HG03039 (cell line): ENCODE results near the gene LRRTM4.

Source experiments
- ATAC-seq: cut with Tn5 transposase; IDR thresholded peaks from one replicate; pipeline ENCODE4 v1.9.1; 2021; ENCODE audit warnings: mild to moderate bottlenecking, moderate library complexity; ENCODE audit not compliant: unreplicated experiment

The LRRTM4 gene

GRCh38 chr2:77479395-77479794 is 42.8 kb downstream of the LRRTM4 start:
- ATAC-seq, result no peak

DNA sequence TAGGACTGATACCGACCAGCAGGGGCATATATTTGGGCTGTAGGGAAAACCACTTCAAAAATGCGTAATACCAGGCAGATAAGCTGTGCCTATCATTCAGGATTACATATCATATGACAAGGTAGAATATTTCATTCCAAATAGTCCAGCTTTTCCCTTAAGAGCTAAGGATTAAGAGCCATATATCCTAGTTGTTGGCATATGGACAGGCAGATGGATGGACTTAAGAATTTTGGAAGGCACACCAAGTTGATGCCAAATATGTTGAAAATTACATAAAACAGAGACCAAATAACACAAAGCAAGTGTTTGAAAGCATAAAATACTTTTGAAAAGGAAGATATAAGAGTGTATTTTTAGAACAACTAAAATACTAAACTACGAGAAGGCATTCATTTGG is 52.1 kb downstream of the LRRTM4 start:
- ATAC-seq, result no peak

DNA sequence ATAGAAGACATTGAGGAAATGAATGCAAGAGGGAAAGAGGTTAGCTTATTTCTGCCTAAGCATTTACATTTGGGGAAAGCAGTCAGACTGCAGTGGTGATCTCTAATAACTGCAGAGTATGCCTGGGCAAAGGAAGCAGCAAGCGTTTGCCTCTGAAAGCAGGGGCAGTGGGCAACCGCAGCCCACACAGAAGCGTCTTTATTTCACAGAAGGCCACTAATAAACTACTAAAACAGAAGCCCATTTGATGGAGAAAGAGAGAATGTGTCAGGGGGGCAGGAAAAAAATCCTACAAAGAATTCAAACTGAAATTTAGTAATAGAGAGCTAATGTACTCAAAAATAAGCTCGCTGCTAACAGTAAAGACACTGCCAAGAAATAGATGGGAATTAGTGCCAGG is 53.1 kb downstream of the LRRTM4 start:
- ATAC-seq, result no peak

DNA sequence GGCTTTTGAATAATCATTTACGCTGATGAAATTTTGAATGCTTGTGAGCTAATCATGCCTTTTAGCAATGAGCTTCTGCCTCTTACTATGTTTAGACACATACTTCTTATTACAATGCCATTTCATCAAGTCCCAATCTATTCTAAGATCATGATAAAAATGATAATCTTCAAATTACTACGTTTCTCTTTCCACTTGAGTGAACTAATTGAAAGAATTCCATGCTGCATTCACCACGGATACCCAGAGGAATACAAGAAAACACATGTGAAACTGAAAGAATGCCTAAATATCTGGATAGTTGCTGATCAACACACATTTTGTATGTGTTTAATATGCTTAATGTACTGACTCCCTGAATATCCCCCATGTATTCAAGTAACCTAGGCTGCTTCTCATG is 62.3 kb downstream of the LRRTM4 start:
- ATAC-seq, result no peak

- ATAC-seq, result no peak
These were observed 64.0 kb downstream of the LRRTM4 start for GRCh38 chr2:77458216-77458615.

GRCh38 chr2:77457665-77458064 is 64.5 kb downstream of the LRRTM4 start:
- no peak for ATAC-seq

GRCh38 chr2:77443076-77443475 is 79.1 kb downstream of the LRRTM4 start:
- ATAC-seq, result no peak

DNA sequence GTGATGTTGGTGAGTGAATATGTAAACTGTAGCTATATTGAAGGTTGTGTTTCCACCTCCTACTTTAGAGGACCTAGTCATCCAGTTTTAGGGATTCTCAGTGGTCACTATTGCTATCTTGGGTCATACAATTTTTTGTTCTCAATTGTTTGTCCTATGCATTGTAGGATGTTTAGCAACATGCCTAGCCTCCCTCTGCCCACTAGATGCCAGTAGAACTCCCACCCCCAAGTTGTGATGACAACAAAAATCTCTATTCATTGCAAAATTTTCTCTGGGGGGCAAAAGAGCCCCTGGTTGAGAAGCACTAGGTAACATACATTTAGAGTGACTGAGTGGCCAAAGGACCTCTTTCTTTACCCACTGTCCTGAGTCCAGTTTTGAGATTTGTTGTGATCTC is 87.3 kb downstream of the LRRTM4 start:
- ATAC-seq, result no peak

DNA sequence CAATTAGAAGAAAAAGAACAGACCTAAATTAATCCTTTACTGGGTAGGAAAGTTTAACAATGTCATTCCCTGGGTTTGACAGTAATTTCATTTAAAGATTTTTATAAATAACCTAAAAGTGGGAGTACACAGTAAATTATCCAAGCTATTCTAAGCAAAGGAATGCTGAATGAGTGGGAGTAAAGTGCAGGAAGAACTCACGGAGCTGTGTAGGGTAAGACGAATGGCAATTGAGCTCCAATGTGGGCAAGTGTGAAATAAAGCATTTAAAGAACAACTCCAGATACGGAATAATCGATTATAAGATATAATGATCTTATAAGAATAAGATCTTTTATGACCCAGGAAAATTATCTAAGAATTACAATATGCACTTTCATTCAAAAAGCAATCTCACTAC is 93.2 kb downstream of the LRRTM4 start:
- no peak for ATAC-seq

GRCh38 chr2:77421971-77422370 is 100.2 kb downstream of the LRRTM4 start:
- no peak for ATAC-seq

- ATAC-seq, result no peak
These were observed 103.6 kb downstream of the LRRTM4 start for GRCh38 chr2:77418537-77418936.

DNA sequence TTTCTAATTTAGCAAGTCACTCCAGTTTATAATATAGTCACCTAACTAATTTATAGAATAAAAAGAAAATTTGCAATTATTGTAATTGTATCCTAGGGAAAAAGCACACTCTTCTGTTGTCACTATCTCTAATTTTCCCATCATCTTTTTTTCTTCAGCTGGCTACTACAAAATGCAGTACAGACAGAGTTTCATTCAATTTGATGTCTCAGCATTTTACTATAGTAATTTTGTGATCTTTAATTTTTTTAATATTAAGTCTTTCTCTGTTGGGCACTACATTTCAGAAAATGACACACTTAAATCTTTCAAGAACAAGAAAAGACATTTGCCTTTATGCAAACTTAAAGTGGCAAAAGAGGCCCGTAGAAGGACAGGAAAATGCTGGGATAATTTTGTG is 118.0 kb downstream of the LRRTM4 start:
- no peak for ATAC-seq

DNA sequence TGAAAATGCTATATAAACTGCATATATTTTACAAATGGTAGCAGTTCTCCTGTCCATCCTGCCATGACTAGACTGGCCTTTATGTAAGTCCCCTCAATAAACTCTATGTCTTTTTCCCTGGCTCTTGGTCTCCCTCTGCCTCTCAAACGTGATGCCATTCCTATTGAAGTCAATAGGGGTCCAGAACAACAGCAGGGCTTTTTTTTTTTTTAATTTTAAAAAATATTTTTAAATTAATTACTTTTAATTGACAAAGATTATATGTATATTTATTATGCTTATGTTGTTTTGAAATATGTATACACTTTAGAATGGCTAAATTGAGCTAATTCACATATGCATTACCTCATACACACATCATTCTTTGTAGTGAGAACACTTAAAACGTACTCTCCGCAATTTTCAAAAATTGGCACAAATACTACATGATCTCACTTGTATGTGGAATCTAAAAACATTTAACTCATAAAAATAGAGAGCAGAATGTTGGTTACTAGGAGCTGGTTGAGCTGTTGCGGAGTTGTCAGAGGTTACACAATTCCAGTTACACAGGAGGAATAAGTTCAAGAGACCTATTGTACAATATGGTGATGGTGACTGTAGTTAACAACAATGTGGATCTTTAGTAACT is 123.1 kb downstream of the LRRTM4 start:
- no peak for ATAC-seq

GRCh38 chr2:77397763-77398162 is 124.4 kb downstream of the LRRTM4 start:
- no peak for ATAC-seq

GRCh38 chr2:77395011-77395410 is 127.2 kb downstream of the LRRTM4 start:
- no peak for ATAC-seq

GRCh38 chr2:77391119-77391518 is 131.1 kb downstream of the LRRTM4 start:
- ATAC-seq, result no peak

- no peak for ATAC-seq
These were observed 134.9 kb downstream of the LRRTM4 start for GRCh38 chr2:77387324-77387723.

DNA sequence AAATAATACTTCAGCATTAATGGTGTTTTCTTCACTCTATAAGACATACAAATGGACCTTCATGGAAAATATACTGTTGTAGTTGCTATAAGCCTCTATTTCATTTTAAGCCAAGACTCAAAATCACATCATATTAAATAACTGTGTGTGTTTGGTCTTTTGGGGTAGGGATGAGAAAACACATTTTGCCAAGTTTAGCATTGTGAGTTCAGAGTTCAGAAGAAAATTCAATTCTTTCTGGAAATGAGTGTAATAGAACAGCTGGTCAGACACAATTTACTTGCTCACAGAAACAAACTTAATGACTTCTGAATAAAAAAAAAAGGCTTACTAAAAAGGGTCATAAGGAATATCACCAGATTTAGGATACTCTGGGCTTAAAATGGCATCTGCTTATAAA is 149.5 kb downstream of the LRRTM4 start:
- ATAC-seq, result no peak

GRCh38 chr2:77370511-77370910 is 151.7 kb downstream of the LRRTM4 start:
- no peak for ATAC-seq

- ATAC-seq, result no peak
These were observed 158.9 kb downstream of the LRRTM4 start for GRCh38 chr2:77363277-77363676.

DNA sequence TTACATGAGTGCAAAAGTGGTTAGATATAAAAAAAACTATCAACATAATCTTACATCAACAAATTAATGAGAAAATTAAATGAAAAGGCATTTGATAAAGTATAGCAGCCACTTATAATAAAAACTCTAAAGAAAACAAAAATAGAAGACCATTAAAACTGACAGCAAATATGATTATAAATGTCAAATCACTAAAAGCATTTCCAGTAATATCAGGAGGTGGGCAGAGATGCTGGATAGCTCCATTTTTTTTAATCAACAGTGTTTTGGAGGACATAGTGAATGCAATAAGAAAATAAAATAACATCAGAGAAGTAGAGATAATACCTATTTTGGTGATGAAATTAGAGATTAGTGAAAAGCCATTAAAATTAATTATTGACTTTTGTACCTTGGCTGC is 173.4 kb downstream of the LRRTM4 start:
- ATAC-seq, result no peak

DNA sequence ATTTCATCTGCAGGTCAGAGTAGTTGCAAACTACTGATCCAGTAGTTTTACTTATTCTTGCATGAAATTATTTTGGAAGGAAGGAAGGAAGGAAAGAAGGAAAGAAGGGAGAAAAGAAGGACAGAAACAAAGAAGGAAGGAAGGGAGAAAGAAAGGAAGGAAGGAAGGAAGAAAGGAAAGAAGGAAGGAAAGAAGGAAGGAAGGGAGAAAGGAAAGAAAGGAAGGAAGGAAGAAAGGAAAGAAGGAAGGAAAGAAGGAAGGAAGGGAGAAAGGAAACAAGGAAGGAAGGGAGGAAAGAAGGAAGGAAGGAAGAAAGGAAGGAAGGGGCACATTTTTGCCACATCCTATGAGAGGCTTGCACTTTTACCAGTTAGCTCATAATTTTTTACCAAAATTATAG is 186.2 kb downstream of the LRRTM4 start:
- ATAC-seq, result no peak

- ATAC-seq, result no peak
These were observed 193.8 kb downstream of the LRRTM4 start for GRCh38 chr2:77328134-77328931.
